ENCODE measurements around the gene NPPC.

Gene NPPC

GRCh38 chr2:231961349-231962166 lies 35.4 kb upstream of the NPPC start, which contains the start of gene DIS3L2 (continued):
- TF ChIP-seq, protein P1, sequence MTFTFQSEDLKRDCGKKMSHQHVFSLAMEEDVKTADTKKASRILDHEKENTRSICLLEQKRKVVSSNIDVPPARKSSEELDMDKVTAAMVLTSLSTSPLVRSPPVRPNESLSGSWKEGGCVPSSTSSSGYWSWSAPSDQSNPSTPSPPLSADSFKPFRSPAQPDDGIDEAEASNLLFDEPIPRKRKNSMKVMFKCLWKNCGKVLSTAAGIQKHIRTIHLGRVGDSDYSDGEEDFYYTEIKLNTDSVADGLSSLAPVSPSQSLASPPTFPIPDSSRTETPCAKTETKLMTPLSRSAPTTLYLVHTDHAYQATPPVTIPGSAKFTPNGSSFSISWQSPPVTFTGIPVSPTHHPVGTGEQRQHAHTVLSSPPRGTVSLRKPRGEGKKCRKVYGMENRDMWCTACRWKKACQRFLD (tag by site-specific recombination; IDR thresholded peaks at IDR 0.05): no peak
- TF ChIP-seq, protein P2, sequence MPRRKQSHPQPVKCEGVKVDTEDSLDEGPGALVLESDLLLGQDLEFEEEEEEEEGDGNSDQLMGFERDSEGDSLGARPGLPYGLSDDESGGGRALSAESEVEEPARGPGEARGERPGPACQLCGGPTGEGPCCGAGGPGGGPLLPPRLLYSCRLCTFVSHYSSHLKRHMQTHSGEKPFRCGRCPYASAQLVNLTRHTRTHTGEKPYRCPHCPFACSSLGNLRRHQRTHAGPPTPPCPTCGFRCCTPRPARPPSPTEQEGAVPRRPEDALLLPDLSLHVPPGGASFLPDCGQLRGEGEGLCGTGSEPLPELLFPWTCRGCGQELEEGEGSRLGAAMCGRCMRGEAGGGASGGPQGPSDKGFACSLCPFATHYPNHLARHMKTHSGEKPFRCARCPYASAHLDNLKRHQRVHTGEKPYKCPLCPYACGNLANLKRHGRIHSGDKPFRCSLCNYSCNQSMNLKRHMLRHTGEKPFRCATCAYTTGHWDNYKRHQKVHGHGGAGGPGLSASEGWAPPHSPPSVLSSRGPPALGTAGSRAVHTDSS (tag by site-specific recombination; IDR thresholded peaks at IDR 0.05): no peak
- TF ChIP-seq ZNF223 (tag by site-specific recombination; IDR thresholded peaks at IDR 0.05): no peak
- TF ChIP-seq ZNF155 (tag by site-specific recombination; IDR thresholded peaks at IDR 0.05): no peak
- TF ChIP-seq KLF10 (tag by site-specific recombination; IDR thresholded peaks at IDR 0.05): no peak
- no peak for TF ChIP-seq ZNF521 (tag by site-specific recombination; IDR thresholded peaks at IDR 0.05)
- TF ChIP-seq ZNF621 (tag by site-specific recombination; IDR thresholded peaks at IDR 0.05): no peak
- TF ChIP-seq WT1 (tag by site-specific recombination; IDR thresholded peaks at IDR 0.05): no peak
- TF ChIP-seq ZBTB48 (tag by site-specific recombination; IDR thresholded peaks at IDR 0.05): no peak
- no peak; the same call in 1 of the 2 replicates for TF ChIP-seq ZBTB1 (tag by site-specific recombination; IDR thresholded peaks at IDR 0.05)
- TF ChIP-seq AEBP2 (tag by site-specific recombination; IDR thresholded peaks at IDR 0.05; ENCODE audit: borderline replicate concordance): no peak
- no peak for TF ChIP-seq ZNF169 (tag by site-specific recombination; IDR thresholded peaks at IDR 0.05)
- TF ChIP-seq ZNF132 (tag by site-specific recombination; IDR thresholded peaks at IDR 0.05; ENCODE audit: borderline replicate concordance): no peak

DNA sequence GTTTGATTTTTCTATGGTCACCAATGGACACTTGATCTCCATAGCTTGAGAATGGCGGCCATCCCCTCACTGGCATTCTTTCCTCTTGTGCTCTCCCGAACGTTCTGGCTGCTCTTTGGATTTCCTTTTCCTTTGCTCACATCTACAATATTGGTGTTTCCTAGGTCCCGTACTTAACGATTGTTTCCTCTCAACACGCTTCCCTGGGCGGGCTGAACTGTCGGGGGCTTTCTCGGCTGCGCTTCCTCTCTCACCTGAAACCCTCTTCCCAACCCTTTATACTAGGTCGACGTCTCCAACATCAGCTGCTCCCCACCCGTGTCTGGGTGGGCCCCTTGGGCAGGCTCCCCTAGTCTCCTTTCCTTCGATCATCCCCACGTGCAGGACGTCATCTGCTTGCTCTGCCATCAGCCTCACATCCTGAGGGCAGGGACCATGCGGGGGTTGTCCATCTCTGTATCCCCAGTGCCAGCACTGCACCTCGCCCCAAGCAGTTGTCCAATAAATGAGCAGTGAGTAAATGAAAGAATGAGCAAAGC lies 34.7 kb upstream of the NPPC start:
- H3K27ac ChIP-seq (ENCODE audit: extremely low read depth, low read depth, low read length): peak overlapping the region; percentile 84
- peak overlapping the region; percentile 77 for H3K4me3 ChIP-seq (ENCODE audit: low read depth, low read length)
- peak; percentile 92 for TF ChIP-seq ZBTB17 (tag by site-specific recombination; IDR thresholded peaks at IDR 0.05)
- no peak for TF ChIP-seq HOXC10 (CRISPR knock-in tag; IDR thresholded peaks at IDR 0.05)
- H3K4me1 ChIP-seq (ENCODE audit: control insufficient read depth, insufficient read depth, low read length): peaks cover 4% of the 10 kb centered on the region; the same call in 1 of the 2 replicates
- ChIA-PET CTCF (no interaction called here), POLR2A (interaction anchor here (0.6 to 1.4 kb wide), 7 partner anchors 12 to 253 kb away, joined by 3 to 6 read pairs (median 3); partner anchors contain the start of gene PTMA)
- H3K36me3 ChIP-seq (ENCODE audit: control insufficient read depth in 2 of 2, insufficient read depth in 1 of 2, low read length in 2 of 2): no peaks in the 10 kb centered on the region; a peak in 1 of 3 replicates
- no peaks in the 10 kb centered on the region for H3K9me3 ChIP-seq (ENCODE audit: control insufficient read depth, insufficient read depth, low read depth, low read length)

- CTCF ChIA-PET: interaction anchor here (0.6 kb wide), 1 partner anchor 88 kb away, joined by 3 read pairs; no protein-coding TSS in a partner anchor
- H3K27ac ChIP-seq (ENCODE audit: extremely low read depth, low read depth, low read length): no peak overlapping the region
- peaks cover 4% of the 10 kb centered on the region; the same call in 1 of the 2 replicates for H3K4me1 ChIP-seq (ENCODE audit: control insufficient read depth, insufficient read depth, low read length)
- H3K36me3 ChIP-seq (ENCODE audit: control insufficient read depth in 2 of 2, insufficient read depth in 1 of 2, low read length in 2 of 2): no peaks in the 10 kb centered on the region; a peak in 1 of 3 replicates
- no peaks in the 10 kb centered on the region for H3K9me3 ChIP-seq (ENCODE audit: control insufficient read depth, insufficient read depth, low read depth, low read length)
- POLR2A ChIA-PET: interaction anchor here (0.7 kb wide), 1 partner anchor 33 kb away, joined by 3 read pairs; no protein-coding TSS in a partner anchor
- H3K4me3 ChIP-seq (ENCODE audit: low read depth, low read length): no peak overlapping the region
- TF ChIP-seq ZNF600 (tag by site-specific recombination; IDR thresholded peaks at IDR 0.05) (0 out of 2 replicates have a peak, but pooled peaks have one; percentile 38), ZBTB48 (tag by site-specific recombination; IDR thresholded peaks at IDR 0.05) (no peak)
Measured at GRCh38 chr2:231957913-231958763, 31.9 kb upstream of the NPPC start.

Data from HEK293 (cell line).